KMS-11 (cell line): ENCODE data around the gene TCTA.
A peak's percentile ranks its signal among the peaks of the same experiment; 100 is the strongest.

ENCODE experiments used
- H2AFZ ChIP-seq: fragments of 200-600 bp; sonication (generic); 2 replicates; pipeline ENCODE4 v1.6.1; 2016; ENCODE audit warnings: antibody characterized with exemption, mixed run types, low read depth
- H3K27ac ChIP-seq: fragments of 200-600 bp; sonication (generic); 2 replicates; pipeline ENCODE4 v1.6.1; 2016; ENCODE audit warnings: mild to moderate bottlenecking, mixed run types
- H3K27me3 ChIP-seq: fragments of 200-600 bp; sonication (generic); 2 replicates; pipeline ENCODE4 v1.6.1; 2017; ENCODE audit warnings: mild to moderate bottlenecking, low read depth, mixed run types, moderate library complexity; ENCODE audit not compliant: insufficient read depth
- H3K36me3 ChIP-seq: fragments of 200-600 bp; sonication (generic); 2 replicates; pipeline ENCODE4 v1.6.1; 2017; ENCODE audit warnings: mild to moderate bottlenecking, mixed run types; ENCODE audit not compliant: insufficient read depth
- H3K4me1 ChIP-seq: fragments of 200-600 bp; sonication (generic); 2 replicates; pipeline ENCODE4 v1.6.1; 2016; ENCODE audit warnings: mild to moderate bottlenecking, low read depth, mixed run types; ENCODE audit not compliant: poor library complexity, severe bottlenecking
- H3K4me2 ChIP-seq: fragments of 200-600 bp; sonication (generic); 2 replicates; pipeline ENCODE4 v1.7.0; 2016; ENCODE audit warnings: mild to moderate bottlenecking, mixed run types
- H3K4me3 ChIP-seq: fragments of 200-600 bp; sonication (generic); IDR thresholded peaks from 2 replicates; pipeline ENCODE4 v1.6.1; 2017; ENCODE audit warnings: low read depth, low read length, mixed read lengths; ENCODE audit not compliant: insufficient read depth
- H3K79me2 ChIP-seq: fragments of 200-600 bp; sonication (generic); 2 replicates; pipeline ENCODE4 v1.6.1; 2016; ENCODE audit warnings: low read depth, mixed run types; ENCODE audit not compliant: insufficient read depth
- H3K9ac ChIP-seq: fragments of 200-600 bp; sonication (generic); 2 replicates; pipeline ENCODE4 v1.6.1; 2016; ENCODE audit warnings: mild to moderate bottlenecking, mixed run types
- H4K20me1 ChIP-seq: fragments of 200-600 bp; sonication (generic); 2 replicates; pipeline ENCODE4 v1.6.1; 2016; ENCODE audit warnings: mild to moderate bottlenecking, mixed run types; ENCODE audit not compliant: insufficient read depth
- CTCF ChIP-seq: fragments of 200-600 bp; sonication (generic); conservative IDR thresholded peaks from 2 replicates; pipeline ENCODE4 v1.6.1; 2017; ENCODE audit warnings: low read depth, mild to moderate bottlenecking, antibody characterized with exemption, low read length, moderate library complexity, mixed read lengths

The TCTA gene

DNA sequence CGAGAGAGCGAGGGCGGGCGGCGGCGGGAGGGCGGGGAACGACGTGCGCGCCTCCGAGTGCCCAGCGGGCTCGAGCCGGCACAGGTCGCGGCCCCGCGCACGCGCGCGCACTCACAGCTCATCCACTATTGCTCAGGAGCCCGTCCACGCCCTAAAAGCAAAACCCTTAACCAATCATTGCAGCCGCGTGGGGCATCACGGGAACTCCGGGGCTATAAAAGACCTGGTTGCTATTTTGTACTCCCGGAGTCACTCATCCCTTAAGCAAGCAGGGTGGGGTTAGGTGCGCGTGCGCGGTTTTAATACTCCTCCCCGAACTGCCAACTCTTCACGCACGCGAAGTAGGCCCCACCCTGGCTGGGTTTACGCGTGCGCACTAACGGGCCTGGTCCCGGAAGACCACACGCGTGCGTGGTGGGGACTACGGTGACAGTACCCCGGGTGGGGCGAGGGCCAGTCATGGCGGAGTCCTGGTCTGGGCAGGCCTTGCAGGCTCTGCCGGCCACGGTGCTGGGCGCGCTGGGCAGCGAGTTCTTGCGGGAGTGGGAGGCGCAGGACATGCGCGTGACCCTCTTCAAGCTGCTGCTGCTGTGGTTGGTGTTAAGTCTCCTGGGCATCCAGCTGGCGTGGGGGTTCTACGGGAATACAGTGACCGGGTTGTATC, at the start of gene TCTA, which contains the start of gene RHOA:
Gene TCTA (plus strand): TSS at position 456 of the 664 bp plus-strand sequence. CDS start 4 bp downstream, at position 460.
Gene RHOA (minus strand): TSS at position 9 of the 664 bp plus-strand sequence. CDS start 36,387 bp downstream, outside the sequence.
- Histone ChIP-seq H2AFZ (peak within 1 kb of the TSS; percentile 54), H3K9ac (peak within 1 kb of the TSS; percentile 79), H3K4me3 (peak within 1 kb of the TSS; percentile 64), H3K27me3 (no peaks in the 10 kb centered on the region), H3K79me2 (peaks cover 53% of the 10 kb centered on the region), H3K4me1 (peaks cover 28% of the 10 kb centered on the region), H3K36me3 (no peaks in the 10 kb centered on the region), H3K4me2 (peak within 1 kb of the TSS; percentile 82), H3K27ac (peak within 1 kb of the TSS; percentile 71), H4K20me1 (peaks cover 24% of the 10 kb centered on the region; the same call in 1 of the 2 replicates)
- TF ChIP-seq CTCF: no peak

DNA sequence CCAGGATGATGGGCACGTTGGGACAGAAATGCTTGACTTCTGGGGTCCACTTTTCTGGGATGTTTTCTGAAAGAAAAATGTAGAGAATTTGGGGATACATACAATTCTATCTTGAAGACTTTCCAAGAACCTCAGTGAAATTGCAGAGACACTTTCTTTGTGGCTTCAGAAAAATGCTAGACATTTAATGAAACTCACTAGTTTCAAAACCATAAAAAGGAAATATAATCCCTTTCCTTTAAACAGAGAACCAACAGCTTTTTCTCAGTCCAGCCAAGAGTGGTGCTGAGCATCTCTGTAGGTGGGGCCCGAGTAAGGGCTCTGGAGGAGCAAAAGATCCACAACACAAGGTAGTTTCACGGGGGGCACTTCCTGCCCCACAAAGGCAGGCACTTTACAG, 49.7 kb upstream of the TCTA start:
- H3K27me3 ChIP-seq: no peaks in the 10 kb centered on the region
- no peak overlapping the region for H2AFZ ChIP-seq
- H3K36me3 ChIP-seq: no peaks in the 10 kb centered on the region
- H4K20me1 ChIP-seq: no peaks in the 10 kb centered on the region
- TF ChIP-seq CTCF: no peak
- no peaks in the 10 kb centered on the region for H3K79me2 ChIP-seq
- no peak overlapping the region for H3K4me3 ChIP-seq
- H3K4me1 ChIP-seq: peaks cover 20% of the 10 kb centered on the region
- H3K9ac ChIP-seq: no peak overlapping the region
- H3K4me2 ChIP-seq: no peak overlapping the region
- H3K27ac ChIP-seq: no peak overlapping the region; the same call in 1 of the 2 replicates

- Histone ChIP-seq H4K20me1 (no peaks in the 10 kb centered on the region), H2AFZ (no peak overlapping the region), H3K27me3 (no peaks in the 10 kb centered on the region), H3K4me2 (no peak overlapping the region), H3K36me3 (no peaks in the 10 kb centered on the region), H3K4me1 (no peaks in the 10 kb centered on the region), H3K79me2 (0 out of 2 replicates have a peak, but pooled peaks cover 5% of the 10 kb centered on the region), H3K27ac (no peak overlapping the region), H3K9ac (no peak overlapping the region), H3K4me3 (no peak overlapping the region)
- no peak for TF ChIP-seq CTCF
Measured at GRCh38 chr3:49370585-49371290, 41.5 kb upstream of the TCTA start.

GRCh38 chr3:49371946-49372345, 40.3 kb upstream of the TCTA start:
- H2AFZ ChIP-seq: no peak overlapping the region
- H3K9ac ChIP-seq: no peak overlapping the region
- no peak for TF ChIP-seq CTCF
- H3K4me3 ChIP-seq: no peak overlapping the region
- no peaks in the 10 kb centered on the region for H3K36me3 ChIP-seq
- no peak overlapping the region for H3K27ac ChIP-seq
- H4K20me1 ChIP-seq: no peaks in the 10 kb centered on the region
- H3K4me1 ChIP-seq: no peaks in the 10 kb centered on the region
- peaks cover 11% of the 10 kb centered on the region for H3K79me2 ChIP-seq
- no peaks in the 10 kb centered on the region for H3K27me3 ChIP-seq
- no peak overlapping the region for H3K4me2 ChIP-seq
